ENCODE results near the gene RAD51D. TPM values are rescaled to one million over a fixed set of nuclear protein-coding genes. Genes with fewer than 3 reads are reported as not detected.
A peak's percentile ranks its signal among the peaks of the same experiment; 100 is the strongest.

RAD51D gene
- total RNA-seq, 1 donor from 2014 or later: 15.8 TPM

DNA sequence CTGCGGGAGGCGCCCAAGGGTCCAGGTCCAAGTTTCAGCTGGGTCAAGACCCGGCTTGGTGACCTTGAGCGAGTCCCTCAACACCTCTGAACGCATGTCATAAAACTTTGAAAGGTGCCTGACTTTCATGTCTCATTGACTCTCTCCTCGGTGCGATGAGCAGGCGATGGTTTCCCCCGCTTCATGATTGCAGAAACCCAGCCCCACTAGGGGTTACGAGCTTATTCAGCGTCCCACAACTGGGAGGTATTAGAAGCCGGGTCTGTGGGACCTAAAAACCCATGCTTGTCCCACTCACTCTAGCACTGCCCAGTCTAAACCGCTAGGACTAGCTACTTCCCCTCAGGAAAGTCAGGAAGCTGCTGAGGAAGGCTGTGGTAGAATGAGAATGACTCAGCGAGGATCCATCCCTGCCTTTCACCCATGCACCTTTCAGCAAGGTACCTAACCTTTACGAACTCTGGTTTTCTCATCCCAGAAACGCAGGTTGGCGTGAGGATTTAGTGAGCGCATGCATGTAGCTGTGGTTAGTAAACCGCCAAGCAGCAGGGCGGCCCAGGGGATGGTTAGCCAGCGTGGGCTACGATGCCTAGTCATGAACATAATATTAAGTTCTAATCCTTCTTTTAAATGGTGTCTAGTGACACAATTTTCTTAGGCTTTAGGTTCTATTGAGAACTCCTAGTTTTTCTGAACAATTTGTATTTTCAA is 29.9 kb downstream of the RAD51D start:
- DNase-seq: peak; percentile 80

GRCh38 chr17:35088881-35089585 is 30.6 kb downstream of the RAD51D start:
- DNase-seq: peak; percentile 87

DNA sequence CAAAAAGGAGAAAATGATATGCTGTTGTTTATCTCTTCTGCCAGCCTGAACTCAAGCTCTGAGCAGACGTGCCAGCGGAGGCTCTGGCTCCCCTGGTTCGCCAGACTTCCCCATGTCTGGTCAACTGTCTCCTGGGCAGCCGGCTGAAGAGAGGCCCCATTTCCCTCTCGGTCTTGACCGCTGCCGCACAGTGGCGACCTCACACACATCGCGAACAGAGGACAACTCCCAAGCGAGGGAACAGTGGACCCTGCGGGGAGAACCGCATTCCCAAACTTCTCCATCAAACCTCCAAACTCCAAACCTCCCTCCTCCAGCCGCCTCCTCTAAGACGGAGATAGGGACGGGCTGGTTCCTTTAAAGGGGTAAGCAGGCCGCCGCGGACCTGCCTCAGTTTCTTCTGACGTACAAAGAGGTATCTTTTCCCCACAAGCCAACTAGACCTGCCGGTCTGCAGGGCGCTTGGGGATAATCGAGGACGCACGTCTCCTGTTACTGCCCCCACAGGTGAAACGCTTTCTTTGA is 31.2 kb downstream of the RAD51D start:
- DNase-seq: peak; percentile 67

- DNase-seq: peak; percentile 11
Observed at GRCh38 chr17:35087731-35088355, 31.8 kb downstream of the RAD51D start.

DNA sequence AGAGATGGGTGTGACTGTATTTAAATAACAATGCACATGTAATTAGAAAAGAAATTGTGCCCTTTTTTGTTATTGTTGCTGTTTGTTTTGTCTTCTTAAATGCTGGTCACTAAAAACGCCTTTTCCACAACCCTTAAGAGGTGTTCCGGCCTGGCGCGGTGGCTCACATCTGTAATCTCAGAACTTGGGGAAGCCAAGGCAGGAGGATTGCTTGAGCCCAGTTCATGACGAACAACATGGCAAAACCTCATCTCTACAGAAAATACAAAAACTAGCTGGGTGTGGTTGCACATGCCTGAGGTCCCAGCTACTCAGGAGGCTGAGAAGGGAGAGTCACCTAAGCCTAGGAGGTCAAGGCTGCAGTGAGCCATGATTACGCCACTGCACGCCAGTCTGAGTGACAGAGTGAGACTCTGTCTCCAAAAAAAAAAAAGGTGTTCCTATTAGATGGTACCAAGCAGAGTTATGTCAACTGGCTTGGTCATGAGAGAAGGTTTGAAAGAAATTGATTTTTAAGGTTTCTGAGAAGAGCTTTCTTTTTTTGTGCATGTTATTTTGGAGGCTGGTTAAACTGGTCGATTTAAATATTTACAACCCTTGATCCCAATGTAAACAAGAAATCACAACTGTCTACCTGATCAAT is 32.6 kb downstream of the RAD51D start:
- DNase-seq: no peak

GRCh38 chr17:35086164-35086563 is 33.5 kb downstream of the RAD51D start:
- DNase-seq: no peak

DNA sequence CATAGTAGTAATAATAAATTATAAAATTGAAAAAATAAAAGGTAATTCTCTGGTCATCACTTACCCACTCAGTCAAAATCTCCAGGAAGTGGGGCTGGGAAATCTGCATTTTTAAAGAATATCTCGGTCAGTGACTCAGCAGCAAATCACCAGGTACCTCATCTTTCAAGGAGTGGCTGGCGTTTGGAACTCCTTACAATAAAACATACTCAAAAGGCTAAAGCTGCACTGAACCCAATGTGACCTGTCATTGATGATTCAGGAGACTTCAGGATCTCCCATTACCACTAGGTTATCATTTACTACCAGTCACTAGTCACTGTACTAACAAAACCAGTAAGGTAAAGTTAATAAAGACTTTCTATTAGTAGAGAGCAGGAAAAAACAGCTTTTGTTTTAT is 34.7 kb downstream of the RAD51D start:
- DNase-seq: peak; percentile 10

- no peak for DNase-seq
Observed at GRCh38 chr17:35083071-35083470, 36.6 kb downstream of the RAD51D start.

DNA sequence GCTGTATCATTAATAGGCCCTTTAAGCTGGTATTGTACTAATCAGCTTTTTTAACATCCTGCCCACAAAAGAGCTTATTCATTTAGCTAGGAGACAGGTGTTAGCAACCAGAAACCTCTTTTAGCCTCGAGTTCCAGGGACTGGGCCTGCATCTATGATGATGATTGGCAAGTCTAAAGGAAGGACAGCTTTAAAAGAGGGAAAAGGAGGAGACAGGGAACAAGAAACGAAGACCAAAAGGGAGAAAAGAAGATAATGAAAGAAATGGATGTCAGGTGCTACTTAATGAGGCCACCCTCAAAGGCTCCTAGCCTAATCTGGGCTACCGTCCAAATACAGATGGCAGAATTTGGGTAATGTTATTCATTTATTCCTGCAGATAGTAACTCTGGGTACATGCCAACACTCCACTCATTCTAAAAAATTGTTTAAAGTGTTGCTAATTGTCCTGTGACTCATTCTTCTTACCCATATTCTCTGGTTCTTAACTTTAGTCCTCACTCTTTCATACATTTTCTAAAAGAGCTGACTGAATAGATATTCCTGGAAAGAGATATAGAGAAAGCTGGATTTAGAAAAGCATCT is 37.5 kb downstream of the RAD51D start:
- DNase-seq: peak; percentile 57

GRCh38 chr17:35081638-35082037 is 38.0 kb downstream of the RAD51D start:
- no peak for DNase-seq

DNA sequence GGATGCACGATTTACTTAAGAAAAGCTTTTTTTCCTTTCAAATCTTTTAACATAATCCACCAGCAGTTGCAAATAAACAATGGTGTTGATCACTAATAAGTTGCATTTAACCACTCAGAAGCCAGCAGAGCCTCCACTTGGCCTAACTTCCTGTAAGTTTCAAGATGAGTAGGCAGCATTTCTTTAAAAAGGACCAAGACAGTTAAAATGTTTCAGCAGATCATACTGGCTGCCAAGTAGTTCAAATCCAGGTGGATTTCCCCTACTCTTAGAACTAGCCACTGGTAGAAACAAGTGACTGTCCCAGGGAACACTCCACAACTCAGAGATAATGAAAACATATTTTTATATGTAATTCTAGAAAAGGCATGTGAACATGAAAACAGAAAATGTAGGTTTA is 39.1 kb downstream of the RAD51D start:
- no peak for DNase-seq

DNA sequence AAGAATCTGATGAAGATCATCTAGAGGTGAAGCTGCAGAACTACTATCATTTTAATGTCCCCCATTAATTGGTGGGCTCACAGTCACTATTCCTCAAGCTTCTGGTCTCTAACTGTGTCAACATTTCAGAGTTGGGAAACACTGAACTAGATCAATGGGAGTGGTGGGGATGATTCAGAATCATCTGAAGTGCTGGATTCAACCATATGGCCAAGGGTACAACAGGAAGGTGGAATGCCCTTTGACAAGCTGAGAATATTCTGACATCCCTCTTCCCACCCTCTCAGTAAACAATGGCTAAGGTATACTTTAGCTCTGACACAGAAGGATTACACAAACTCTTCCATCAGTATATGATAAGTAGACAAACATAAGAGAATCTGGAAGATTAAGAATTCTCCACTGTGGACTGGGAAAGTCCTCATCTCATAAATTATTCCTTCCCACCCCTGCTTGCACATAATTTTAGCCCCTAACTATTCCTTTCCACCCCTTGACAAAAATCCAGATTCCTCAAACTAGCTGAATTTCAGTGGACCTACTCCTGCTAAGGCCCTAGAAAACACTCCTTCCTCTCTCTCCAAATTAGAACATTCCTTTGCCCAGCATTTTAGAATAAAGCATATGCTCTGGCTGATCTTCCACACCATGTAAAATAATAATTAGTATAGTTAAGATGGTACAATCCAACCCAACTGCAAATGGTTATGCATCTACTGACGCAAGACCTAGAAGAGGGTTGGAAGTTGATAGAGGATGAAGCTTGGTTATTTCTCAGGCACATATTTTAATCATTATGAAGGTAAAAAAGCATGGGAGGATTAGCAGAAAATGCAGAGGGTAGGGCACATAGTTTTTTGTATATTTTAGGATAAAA is 39.9 kb downstream of the RAD51D start:
- DNase-seq: no peak

- no peak for DNase-seq
Observed at GRCh38 chr17:35076874-35077273, 42.8 kb downstream of the RAD51D start.

DNA sequence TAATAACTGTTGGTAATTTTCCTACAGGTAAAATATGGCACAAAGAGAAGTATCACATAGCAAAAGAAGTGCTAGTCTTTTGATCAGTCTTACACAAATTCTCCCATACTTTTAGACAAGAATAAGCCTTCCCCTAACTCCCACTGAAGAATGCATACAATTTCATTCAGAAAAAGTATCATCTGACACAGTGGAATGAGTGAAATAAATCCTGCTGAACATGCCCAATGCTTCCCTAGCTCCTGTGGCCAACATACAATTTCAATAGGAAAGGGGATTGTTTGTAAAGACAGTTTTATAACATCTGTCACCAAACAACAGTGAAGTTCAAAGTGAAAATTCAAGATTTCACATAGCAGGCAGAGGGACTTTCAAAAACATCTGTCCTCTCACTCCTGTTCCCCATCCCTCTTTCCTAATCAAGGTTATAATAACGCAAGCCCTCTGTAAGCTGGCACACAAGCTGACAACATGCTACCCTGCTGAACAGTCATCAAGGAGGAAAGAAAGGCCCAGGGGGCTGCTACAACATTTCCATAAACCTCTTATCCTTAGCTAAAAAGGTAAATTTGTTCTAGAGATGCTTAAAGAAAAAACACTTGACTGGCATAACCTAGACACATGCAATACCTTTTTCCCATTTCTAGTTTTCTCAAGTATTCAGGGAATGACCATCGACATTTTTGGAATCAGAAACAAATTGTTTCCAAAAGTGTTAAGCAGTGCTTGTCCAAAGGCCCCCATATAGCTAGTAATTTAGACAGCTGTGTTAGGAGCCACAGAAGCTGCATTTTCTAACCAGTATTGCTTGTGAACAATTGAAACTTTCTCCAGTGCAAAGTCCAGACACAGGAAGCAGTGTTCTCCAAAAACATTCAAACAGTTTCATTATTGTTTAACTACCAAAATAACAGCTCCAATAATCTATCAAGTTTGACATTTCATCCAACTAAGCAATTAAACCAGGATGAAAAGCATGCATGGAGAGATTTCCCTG is 44.7 kb downstream of the RAD51D start:
- peak; percentile 15 for DNase-seq

- no peak for DNase-seq
Observed at GRCh38 chr17:35073991-35074627, 45.6 kb downstream of the RAD51D start.

- no peak for DNase-seq
Observed at GRCh38 chr17:35073183-35073790, 46.4 kb downstream of the RAD51D start.

- DNase-seq: no peak
Observed at GRCh38 chr17:35069311-35069710, 50.3 kb downstream of the RAD51D start.

GRCh38 chr17:35068249-35068648 is 51.4 kb downstream of the RAD51D start:
- DNase-seq: no peak

DNA sequence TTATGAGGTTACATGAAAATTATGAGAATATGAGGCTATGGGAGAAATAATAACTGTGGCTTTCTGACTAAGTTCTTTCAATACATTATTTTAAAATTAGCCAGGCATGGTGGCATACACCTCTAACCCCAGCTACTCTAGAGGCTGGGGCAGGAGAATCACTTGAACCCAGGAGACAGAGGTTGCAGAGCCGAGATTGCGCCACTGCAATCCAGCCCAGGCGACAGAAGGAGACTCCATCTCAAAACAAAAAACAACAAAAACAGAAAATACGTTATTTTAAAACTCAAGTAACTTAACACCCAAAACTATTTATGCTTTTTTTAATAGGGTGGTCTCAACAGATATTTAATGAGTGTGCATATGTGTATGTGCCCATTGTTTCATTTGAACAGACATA is 53.8 kb downstream of the RAD51D start:
- no peak for DNase-seq
